DMS 273 treated with DMSO at 0.1 percent for 48 hours (cell line): ENCODE data around the gene TPST1.
"Not testable (repeated sequence)": the region's sequence is repeated elsewhere in the genome, so short reads cannot be mapped to it uniquely, and the experiment has no call there.

ENCODE experiments used
- DNase-seq: peaks from one replicate; lab custom pipeline; 2025; lab: John Stamatoyannopoulos, UW

TPST1 gene

DNA sequence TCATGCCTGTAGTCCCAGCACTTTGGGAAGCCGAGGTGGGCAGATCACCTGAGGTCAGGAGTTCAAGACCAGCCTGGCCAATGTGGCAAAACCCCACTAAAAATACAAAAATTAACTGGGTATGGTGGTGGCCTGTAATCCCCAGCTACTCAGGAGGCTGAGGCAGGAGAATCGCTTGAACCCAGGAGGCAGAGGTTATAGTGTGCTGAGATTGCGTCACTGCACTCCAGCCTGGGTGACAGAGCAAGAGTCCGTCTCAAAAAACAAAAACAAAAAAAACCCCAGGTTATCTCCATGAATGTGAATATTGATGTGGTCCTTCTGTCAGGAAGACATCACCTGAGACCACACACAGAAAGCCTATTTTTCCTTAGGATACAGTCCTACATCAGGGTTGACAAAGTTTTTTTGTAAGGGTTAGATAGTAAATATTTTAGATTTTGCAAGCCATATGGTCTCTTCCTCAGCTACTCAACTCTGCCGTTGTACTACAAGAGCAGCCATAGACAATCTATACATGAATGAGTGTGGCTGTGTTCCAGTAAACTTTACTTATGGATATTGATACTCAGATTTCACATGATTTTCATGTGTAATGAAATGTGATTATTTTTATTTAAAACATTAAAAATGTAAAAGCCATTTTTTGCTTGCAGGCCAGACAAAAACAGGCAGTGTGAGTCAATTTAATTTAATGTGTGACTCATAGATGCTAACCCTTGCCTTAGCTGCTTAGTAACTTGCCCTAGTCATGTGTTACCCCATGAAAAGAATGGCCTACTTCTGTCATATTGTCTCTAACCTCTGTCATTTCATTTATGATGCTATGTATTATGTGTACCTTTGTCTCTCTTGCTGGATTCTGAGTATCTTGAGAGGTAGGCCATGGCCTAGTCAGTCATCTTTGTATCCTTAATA is 78.1 kb downstream of the TPST1 start:
- peak; percentile 20 for DNase-seq

DNA sequence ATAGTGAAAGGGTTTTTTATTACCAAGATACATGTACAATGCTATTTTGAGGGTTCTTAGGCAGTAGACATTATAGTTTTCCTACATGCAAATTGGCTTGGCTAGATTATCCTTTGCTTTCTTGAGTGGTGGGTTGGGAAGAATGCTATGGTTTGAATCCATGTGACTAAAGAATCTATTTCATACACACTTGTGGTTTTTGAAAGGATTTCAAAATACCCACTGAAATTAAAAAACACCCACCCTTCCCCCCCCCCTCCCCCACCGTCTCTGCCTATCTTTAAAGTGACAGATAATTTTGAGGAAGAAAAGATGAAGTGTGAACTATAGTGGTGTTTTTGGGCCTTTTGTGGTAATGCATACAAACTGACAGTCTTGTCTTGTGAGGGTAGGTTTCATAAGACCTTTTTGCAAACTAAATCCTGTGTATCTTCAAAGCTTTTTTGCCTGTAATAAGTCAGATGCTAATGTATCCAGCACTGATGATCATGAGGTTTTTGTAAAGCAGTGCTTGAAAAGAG is 90.9 kb downstream of the TPST1 start:
- no peak for DNase-seq

DNA sequence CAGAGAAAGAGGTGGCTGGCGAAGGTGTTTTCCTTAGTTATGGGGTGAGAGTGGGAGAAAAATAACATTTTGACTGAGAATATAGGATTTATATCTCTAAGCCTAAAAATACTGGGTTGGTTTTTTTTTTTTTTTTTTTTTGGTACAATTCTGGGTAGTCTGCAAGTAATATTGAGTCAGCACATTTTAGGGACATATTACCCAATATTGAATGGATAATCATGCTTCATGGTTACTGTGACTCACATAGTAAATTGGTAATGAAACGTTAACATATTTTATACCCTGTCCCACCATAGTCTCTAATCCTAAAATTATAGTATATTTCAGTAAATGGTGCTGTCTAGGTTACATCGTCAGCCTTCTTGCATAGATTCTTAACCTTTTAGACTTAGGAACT is 91.4 kb downstream of the TPST1 start:
- DNase-seq, result no peak

DNA sequence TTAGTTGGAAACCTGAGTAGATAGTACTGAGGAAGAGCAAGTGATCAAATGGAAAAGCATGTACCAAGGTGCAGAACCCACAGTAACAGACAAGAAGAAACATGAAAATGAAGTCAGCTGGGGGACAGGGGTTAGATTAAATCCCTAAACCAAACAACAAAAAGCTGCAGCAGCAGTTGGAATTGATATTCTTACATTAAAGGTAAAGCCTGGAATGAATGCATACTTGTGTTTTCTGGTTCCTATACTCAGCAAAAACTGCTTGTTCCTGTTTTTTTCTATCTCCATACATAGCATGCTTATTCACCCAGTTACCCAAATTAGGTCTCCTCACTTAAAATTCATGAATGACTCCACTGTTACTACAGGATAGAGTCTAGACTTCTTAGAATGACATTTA is 92.4 kb downstream of the TPST1 start:
- no peak for DNase-seq

GRCh38 chr7:66301249-66301648 is 96.1 kb downstream of the TPST1 start:
- DNase-seq, result no peak

DNA sequence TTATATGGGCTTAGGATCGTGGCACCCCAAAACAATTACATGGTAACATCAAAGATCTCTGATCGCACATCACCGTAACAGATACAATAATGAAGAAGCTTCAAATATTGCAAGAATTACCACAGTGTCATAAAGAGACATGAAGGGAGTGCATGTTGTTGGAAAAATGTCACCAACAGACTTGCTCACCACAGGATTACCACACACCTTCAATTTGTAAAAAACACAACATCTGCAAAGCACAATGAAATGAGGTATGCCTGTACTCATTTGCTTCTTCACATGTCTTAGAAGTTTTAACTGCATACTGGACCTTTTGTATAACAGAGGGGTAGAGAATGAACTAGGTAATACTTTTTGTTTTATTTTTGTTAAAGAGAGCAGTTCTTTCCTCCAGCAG is 96.6 kb downstream of the TPST1 start:
- DNase-seq, result no peak

DNA sequence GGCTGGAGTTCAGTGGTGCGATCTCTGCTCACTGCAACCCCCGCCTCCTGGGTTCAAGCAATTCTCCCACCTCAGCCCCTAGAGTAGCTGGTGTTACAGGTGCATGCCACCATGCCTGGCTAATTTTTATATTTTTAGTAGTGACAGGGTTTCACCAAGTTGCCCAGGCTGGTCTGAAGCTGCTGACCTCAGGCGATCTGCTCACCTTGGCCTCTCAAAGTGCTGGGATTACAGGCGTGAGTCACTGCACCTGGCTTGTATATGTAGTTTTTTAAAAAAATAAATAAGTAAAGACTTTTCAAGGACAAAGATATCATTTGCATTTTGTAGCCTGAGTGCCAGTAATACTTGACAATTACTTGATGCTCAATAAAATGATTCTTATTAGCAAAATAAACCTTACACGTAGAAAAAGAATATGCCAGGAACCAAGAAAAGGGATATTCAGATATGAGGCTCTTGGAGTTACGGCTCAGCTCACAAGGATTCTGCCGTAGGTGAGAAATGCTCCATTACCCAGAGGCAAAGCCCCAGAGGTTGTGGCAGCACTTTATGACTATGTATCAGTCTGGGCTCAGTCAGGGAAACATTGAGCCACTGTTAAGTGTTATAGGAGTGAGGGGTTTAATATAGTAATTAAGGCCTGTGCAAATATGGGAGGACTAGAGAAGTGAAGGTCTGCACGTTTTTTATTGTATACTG is 98.5 kb downstream of the TPST1 start:
- no peak for DNase-seq

GRCh38 chr7:66304536-66304935 is 99.4 kb downstream of the TPST1 start:
- DNase-seq, result no peak

- no peak for DNase-seq
These were observed 101.1 kb downstream of the TPST1 start for GRCh38 chr7:66306243-66306642.

DNA sequence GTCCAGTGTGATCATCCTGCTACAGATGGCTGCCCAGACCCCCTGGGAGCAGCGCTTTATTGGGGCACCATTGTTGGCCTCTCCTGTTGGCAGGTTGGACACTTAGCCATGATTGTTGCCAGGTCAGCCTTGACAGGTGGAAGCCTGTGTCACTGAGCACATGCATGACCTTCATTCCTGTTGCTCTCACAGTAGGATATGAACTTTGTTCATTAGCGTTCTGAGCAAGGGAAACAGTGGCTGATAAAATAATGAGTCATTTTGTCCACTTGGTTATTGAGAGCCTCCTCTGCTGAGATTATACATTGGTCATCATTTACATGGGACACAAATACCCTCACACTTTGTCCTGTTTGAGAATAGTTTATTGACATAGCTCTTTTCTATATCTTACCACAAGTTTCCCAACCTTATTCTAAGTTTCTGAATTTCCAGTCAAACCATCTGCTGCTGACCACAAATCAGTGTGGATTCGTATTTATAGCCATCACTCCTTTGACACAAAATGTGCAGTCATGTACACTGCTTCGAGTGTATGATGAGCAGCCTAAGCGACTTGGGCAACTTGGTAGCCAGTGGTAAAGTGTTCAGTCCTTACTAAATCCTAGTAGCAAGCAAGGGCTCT is 102.6 kb downstream of the TPST1 start:
- no peak for DNase-seq

GRCh38 chr7:66308411-66308810 is 103.3 kb downstream of the TPST1 start:
- DNase-seq, result no peak

GRCh38 chr7:66310620-66311019 is 105.5 kb downstream of the TPST1 start:
- DNase-seq, result no peak

DNA sequence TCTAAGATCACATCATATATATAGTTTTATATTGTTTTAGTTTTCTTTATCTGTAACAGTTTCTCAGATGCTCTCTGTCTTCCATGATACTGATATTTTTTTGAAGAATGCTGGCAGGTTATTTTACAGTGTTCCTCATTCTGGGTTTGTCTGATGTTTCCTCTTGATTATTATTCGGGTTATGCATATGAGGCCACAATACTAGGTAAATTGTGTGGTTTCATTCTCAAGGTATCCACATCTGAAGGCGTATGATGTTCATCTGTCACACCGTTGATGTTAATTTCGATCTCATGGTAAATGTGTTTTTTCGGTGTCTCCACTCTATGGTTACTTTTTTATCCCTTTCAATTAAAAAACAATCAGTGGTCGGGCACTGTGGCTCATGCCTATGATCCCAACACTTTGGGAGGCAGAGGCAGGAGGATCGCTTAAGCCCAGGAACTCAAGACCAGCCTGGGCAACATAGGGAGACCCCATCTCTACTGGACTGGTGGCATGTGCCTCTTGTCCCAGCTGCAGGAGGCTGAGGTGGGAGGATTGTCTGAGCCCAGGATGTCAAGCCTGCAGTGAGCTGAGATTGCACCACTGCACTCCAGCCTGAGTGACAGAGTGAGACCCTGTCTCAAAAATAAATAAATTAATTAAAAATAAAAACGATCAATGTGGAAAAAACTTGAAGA is 108.9 kb downstream of the TPST1 start:
- no peak for DNase-seq

- no peak for DNase-seq
These were observed 110.1 kb downstream of the TPST1 start for GRCh38 chr7:66315192-66315591.

GRCh38 chr7:66319407-66319979 is 114.4 kb downstream of the TPST1 start:
- no peak for DNase-seq

- no peak for DNase-seq
These were observed 116.1 kb downstream of the TPST1 start for GRCh38 chr7:66321283-66321682.

DNA sequence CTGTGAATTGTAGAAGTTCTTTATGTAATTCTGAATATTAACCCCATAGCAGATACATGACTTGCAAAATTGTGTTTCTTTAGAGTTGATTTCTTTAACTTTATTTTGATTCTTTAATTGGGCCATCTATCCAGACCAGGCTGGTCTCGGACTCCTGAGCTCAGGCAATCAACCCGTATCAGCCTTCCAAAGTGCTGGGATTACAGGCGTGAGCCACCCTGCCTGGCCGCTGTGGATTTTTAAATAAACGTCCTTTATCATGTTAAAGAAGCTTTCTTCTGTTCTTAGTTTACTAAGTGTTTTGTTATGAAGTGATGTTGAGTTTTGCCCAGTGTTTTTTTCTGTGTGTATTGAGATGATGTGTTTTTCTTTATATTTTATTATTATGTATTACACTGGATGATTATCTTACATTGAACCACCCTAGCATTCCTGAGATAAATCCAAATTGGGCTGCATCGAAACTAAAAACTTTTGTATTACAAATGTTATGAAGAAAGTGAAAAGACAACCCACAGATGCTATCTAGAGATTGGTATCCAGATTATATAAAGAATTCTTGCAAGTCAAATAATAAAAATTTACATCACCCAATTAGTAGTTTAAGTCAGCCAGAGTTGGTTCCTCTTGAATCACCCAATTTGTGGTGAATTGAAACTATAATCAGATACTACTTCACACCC is 118.1 kb downstream of the TPST1 start:
- DNase-seq, result no peak

DNA sequence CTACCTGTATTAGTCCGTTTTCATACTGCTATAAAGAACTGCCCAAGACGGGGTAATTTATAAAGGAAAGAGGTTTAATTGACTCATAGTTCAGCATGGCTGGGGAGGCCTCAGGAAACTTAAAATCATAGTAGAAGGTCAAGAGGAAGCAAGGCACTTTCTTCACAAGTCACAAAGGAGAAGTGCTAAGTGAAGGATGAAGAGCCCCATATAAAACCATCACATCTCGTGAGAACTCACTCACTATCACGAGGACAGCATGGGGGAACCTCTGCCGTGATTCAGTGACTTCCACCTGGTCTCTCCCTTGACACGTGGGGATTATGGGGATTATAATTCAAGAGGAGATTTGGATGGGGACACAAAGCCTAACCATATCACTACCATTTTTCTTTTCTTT is 119.9 kb downstream of the TPST1 start:
- not testable (repeated sequence) for DNase-seq

DNA sequence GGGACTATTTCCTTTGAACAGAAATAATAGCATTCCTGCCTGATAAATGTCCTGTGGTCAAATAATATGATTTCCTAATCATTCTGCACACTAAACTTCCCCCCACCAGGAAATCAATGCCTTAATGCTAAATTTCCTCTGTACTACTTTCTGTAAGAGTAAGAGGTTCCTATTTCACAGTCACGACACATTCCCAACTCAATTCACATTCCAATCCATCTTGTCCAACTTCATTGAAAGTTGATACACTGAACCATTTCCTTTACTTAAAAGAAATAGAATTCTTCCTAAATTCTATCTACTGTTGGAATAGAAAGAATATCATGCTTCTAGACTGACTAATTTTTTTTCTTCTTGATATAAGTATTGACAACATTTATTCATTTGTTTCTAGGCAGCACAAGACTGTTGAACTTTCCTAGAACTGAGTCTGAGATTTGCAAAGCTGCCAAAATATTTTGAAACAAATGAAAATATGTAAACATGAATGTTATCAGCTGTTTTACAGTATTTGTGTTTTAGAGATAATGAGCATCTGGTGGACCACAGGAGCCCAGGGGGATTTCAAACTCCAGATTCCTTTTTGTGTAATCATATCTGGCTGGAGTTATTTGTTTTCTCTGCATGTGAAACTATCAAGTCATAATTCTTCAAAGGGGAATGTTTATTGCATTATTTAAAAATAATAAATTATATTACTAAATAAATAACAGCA is 121.5 kb downstream of the TPST1 start:
- no peak for DNase-seq

DNA sequence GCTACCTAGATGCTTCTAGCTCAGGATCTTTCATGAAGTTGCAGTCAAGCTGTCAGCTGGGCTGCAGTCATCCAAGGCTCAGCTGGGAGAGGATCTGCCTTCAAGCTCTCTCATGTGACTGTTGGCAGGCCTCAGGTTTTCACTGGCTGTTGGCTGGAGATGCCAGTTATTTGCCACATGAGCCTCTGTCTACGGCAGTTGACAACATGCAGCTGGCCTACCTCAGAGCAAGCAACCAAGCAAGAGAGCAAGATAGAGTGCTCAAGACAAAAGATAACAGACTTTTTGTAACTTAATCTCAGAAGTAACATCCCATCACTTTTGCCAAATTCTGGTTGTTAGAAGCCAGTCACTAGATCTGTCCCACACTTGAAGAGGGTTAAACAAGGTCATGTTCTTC is 125.8 kb downstream of the TPST1 start:
- peak; percentile 21 for DNase-seq
